WTC11 (cell line): ENCODE measurements around the gene ZC2HC1B.

ENCODE experiments used
- FOXP1 ChIP-seq: sonication (generic); formaldehyde crosslinking; IDR thresholded peaks from 2 replicates; pipeline ENCODE4 v1.8.0; 2022; ENCODE audit warnings: missing genetic modification reagents, mild to moderate bottlenecking, moderate library complexity, borderline replicate concordance
- JUN ChIP-seq: sonication (generic); formaldehyde crosslinking; IDR thresholded peaks from 2 replicates; pipeline ENCODE4 v1.8.0; 2023; ENCODE audit warnings: mild to moderate bottlenecking, missing genetic modification reagents
- NR1H2 ChIP-seq: sonication (generic); formaldehyde crosslinking; IDR thresholded peaks from 2 replicates; pipeline ENCODE4 v1.9.0; 2021; ENCODE audit warnings: mild to moderate bottlenecking, moderate library complexity, missing genetic modification reagents
- RELA ChIP-seq: sonication (generic); formaldehyde crosslinking; IDR thresholded peaks from 2 replicates; pipeline ENCODE4 v1.8.1; 2022; ENCODE audit warnings: missing genetic modification reagents, mild to moderate bottlenecking, borderline replicate concordance
- TEAD4 ChIP-seq: sonication (generic); formaldehyde crosslinking; IDR thresholded peaks from 2 replicates; pipeline ENCODE4 v1.8.0; 2022; ENCODE audit warnings: mild to moderate bottlenecking, missing genetic modification reagents
- TF ChIP-seq, protein P1 (sequence below): fragments of 200-600 bp; IDR thresholded peaks from 2 replicates; pipeline ENCODE4 v1.8.0; 2022; ENCODE audit warnings: antibody characterized with exemption
- TF ChIP-seq, protein P2 (sequence below): sonication (generic); formaldehyde crosslinking; IDR thresholded peaks from 2 replicates; pipeline ENCODE4 v1.8.1; 2022; ENCODE audit warnings: missing genetic modification reagents, borderline replicate concordance
- TF ChIP-seq, protein P3 (sequence below): fragments of 250-450 bp; sonication (Bioruptor Pico); IDR thresholded peaks from 2 replicates; pipeline ENCODE4 v1.9.0; 2021; ENCODE audit warnings: mild to moderate bottlenecking, borderline replicate concordance
- TF ChIP-seq, protein P4 (sequence below): sonication (generic); formaldehyde crosslinking; IDR thresholded peaks from 2 replicates; pipeline ENCODE4 v1.8.1; 2023; ENCODE audit warnings: mild to moderate bottlenecking, moderate library complexity, missing genetic modification reagents
- TF ChIP-seq, protein P5 (sequence below): sonication (generic); formaldehyde crosslinking; IDR thresholded peaks from 2 replicates; pipeline ENCODE4 v1.8.1; 2023; ENCODE audit warnings: mild to moderate bottlenecking, missing genetic modification reagents, moderate library complexity
- TF ChIP-seq, protein P6 (sequence below): sonication (generic); formaldehyde crosslinking; conservative IDR thresholded peaks from 2 replicates; pipeline ENCODE4 v1.8.1; 2022; ENCODE audit warnings: mild to moderate bottlenecking, missing genetic modification reagents

DNA sequence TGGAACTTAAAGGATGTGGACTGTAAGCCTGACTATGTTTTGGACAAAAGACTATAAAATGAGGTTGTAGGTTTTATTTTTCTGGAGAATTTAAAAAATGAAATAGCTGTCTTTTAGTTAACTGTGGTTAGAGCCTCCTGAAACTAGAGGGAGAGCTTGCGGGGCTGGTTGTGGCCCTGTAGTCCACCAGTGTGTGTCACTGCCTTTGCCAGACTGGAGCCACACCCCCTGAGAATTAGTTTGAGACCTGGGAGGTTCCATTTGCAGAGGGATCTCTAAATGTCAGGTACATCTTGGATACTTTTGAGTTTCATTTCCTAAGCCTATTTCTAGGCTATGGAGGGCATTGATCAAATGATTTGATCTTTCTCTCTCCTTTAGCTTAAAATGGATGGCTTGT, 20.8 kb downstream of the ZC2HC1B start:
- TF ChIP-seq, protein P1, sequence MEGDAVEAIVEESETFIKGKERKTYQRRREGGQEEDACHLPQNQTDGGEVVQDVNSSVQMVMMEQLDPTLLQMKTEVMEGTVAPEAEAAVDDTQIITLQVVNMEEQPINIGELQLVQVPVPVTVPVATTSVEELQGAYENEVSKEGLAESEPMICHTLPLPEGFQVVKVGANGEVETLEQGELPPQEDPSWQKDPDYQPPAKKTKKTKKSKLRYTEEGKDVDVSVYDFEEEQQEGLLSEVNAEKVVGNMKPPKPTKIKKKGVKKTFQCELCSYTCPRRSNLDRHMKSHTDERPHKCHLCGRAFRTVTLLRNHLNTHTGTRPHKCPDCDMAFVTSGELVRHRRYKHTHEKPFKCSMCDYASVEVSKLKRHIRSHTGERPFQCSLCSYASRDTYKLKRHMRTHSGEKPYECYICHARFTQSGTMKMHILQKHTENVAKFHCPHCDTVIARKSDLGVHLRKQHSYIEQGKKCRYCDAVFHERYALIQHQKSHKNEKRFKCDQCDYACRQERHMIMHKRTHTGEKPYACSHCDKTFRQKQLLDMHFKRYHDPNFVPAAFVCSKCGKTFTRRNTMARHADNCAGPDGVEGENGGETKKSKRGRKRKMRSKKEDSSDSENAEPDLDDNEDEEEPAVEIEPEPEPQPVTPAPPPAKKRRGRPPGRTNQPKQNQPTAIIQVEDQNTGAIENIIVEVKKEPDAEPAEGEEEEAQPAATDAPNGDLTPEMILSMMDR = no peak
- TF ChIP-seq TEAD4 (CRISPR knock-in tag) (no peak), FOXP1 (no peak), RELA (no peak), JUN (CRISPR knock-in tag) (no peak), NR1H2 (CRISPR knock-in tag) (no peak)
- TF ChIP-seq, protein P2, sequence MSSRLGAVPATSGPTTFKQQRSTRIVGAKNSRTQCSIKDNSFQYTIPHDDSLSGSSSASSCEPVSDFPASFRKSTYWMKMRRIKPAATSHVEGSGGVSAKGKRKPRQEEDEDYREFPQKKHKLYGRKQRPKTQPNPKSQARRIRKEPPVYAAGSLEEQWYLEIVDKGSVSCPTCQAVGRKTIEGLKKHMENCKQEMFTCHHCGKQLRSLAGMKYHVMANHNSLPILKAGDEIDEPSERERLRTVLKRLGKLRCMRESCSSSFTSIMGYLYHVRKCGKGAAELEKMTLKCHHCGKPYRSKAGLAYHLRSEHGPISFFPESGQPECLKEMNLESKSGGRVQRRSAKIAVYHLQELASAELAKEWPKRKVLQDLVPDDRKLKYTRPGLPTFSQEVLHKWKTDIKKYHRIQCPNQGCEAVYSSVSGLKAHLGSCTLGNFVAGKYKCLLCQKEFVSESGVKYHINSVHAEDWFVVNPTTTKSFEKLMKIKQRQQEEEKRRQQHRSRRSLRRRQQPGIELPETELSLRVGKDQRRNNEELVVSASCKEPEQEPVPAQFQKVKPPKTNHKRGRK = no peak
- TF ChIP-seq, protein P3, sequence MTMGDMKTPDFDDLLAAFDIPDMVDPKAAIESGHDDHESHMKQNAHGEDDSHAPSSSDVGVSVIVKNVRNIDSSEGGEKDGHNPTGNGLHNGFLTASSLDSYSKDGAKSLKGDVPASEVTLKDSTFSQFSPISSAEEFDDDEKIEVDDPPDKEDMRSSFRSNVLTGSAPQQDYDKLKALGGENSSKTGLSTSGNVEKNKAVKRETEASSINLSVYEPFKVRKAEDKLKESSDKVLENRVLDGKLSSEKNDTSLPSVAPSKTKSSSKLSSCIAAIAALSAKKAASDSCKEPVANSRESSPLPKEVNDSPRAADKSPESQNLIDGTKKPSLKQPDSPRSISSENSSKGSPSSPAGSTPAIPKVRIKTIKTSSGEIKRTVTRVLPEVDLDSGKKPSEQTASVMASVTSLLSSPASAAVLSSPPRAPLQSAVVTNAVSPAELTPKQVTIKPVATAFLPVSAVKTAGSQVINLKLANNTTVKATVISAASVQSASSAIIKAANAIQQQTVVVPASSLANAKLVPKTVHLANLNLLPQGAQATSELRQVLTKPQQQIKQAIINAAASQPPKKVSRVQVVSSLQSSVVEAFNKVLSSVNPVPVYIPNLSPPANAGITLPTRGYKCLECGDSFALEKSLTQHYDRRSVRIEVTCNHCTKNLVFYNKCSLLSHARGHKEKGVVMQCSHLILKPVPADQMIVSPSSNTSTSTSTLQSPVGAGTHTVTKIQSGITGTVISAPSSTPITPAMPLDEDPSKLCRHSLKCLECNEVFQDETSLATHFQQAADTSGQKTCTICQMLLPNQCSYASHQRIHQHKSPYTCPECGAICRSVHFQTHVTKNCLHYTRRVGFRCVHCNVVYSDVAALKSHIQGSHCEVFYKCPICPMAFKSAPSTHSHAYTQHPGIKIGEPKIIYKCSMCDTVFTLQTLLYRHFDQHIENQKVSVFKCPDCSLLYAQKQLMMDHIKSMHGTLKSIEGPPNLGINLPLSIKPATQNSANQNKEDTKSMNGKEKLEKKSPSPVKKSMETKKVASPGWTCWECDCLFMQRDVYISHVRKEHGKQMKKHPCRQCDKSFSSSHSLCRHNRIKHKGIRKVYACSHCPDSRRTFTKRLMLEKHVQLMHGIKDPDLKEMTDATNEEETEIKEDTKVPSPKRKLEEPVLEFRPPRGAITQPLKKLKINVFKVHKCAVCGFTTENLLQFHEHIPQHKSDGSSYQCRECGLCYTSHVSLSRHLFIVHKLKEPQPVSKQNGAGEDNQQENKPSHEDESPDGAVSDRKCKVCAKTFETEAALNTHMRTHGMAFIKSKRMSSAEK = no peak
- TF ChIP-seq, protein P4, sequence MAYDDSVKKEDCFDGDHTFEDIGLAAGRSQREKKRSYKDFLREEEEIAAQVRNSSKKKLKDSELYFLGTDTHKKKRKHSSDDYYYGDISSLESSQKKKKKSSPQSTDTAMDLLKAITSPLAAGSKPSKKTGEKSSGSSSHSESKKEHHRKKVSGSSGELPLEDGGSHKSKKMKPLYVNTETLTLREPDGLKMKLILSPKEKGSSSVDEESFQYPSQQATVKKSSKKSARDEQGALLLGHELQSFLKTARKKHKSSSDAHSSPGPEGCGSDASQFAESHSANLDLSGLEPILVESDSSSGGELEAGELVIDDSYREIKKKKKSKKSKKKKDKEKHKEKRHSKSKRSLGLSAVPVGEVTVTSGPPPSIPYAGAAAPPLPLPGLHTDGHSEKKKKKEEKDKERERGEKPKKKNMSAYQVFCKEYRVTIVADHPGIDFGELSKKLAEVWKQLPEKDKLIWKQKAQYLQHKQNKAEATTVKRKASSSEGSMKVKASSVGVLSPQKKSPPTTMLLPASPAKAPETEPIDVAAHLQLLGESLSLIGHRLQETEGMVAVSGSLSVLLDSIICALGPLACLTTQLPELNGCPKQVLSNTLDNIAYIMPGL (CRISPR knock-in tag) = no peak
- TF ChIP-seq, protein P5, sequence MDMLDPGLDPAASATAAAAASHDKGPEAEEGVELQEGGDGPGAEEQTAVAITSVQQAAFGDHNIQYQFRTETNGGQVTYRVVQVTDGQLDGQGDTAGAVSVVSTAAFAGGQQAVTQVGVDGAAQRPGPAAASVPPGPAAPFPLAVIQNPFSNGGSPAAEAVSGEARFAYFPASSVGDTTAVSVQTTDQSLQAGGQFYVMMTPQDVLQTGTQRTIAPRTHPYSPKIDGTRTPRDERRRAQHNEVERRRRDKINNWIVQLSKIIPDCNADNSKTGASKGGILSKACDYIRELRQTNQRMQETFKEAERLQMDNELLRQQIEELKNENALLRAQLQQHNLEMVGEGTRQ (CRISPR knock-in tag) = no peak
- TF ChIP-seq, protein P6, sequence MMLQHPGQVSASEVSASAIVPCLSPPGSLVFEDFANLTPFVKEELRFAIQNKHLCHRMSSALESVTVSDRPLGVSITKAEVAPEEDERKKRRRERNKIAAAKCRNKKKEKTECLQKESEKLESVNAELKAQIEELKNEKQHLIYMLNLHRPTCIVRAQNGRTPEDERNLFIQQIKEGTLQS (CRISPR knock-in tag) = no peak
